ENCODE results near the gene TMEM121.

TMEM121 gene

GRCh38 chr14:105480199-105480746 lies 46.1 kb upstream of the TMEM121 start:
- no peak for DNase-seq (ENCODE audit: low read depth)
- H3K4me3 ChIP-seq (ENCODE audit: low read depth, low read length), result no peak overlapping the region
- TF ChIP-seq, protein P1, sequence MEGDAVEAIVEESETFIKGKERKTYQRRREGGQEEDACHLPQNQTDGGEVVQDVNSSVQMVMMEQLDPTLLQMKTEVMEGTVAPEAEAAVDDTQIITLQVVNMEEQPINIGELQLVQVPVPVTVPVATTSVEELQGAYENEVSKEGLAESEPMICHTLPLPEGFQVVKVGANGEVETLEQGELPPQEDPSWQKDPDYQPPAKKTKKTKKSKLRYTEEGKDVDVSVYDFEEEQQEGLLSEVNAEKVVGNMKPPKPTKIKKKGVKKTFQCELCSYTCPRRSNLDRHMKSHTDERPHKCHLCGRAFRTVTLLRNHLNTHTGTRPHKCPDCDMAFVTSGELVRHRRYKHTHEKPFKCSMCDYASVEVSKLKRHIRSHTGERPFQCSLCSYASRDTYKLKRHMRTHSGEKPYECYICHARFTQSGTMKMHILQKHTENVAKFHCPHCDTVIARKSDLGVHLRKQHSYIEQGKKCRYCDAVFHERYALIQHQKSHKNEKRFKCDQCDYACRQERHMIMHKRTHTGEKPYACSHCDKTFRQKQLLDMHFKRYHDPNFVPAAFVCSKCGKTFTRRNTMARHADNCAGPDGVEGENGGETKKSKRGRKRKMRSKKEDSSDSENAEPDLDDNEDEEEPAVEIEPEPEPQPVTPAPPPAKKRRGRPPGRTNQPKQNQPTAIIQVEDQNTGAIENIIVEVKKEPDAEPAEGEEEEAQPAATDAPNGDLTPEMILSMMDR (conservative IDR thresholded peaks at IDR 0.05; ENCODE audit: low read depth, low read length), result no peak

DNA sequence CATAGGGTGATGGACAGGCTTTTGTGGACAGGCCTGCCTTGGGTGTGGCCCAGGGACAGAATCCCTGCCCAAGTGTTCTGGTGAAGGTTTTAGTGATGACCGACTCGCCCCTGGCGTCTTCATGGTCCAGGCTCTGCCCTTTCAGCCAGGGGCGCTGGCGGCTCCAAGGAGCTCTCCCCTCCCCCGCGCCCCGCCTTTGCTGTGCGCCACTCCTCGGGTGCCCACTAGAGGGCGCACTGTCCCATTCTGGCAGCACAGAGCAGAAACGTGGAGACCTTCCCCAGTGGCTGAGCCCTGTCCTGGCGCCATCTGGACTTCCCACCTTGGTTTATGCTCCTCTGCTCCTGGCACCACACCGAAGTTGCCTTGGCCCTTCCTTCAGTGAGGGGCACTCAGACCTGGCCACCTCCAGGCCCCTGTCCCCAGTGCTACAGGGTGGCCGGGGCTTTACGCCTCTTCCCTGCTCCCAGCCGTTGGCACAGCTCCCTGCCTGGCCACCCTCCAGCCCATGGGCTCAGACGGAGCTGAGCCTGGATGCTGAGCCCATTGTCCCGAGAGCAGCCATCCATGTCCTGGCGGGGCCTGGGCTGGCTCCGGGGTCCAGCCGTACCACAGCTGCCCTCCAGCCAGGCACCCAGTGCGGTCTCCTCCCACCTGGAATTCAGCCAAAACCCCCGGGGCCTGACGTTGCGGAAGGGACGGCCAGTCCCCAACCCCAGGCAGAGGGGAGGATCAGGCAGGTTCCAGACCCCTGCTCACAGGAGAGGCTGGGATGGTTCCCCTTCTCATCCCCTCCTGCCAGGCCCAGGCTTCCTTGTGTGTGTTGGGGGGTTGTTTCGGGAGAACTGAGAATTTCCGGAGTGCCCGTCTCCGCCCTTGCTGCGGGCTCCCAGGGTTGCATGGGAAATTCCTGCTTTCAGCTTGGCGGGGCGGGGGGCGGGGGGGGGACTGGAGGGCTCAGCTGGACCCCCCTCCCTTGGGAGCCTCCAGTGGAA lies 45.3 kb upstream of the TMEM121 start:
- peak; percentile 88 for DNase-seq (ENCODE audit: low read depth)
- H3K4me3 ChIP-seq (ENCODE audit: low read depth, low read length), result peak overlapping the region; percentile 59
- TF ChIP-seq, protein P1 (conservative IDR thresholded peaks at IDR 0.05; ENCODE audit: low read depth, low read length), result peak; percentile 95

DNA sequence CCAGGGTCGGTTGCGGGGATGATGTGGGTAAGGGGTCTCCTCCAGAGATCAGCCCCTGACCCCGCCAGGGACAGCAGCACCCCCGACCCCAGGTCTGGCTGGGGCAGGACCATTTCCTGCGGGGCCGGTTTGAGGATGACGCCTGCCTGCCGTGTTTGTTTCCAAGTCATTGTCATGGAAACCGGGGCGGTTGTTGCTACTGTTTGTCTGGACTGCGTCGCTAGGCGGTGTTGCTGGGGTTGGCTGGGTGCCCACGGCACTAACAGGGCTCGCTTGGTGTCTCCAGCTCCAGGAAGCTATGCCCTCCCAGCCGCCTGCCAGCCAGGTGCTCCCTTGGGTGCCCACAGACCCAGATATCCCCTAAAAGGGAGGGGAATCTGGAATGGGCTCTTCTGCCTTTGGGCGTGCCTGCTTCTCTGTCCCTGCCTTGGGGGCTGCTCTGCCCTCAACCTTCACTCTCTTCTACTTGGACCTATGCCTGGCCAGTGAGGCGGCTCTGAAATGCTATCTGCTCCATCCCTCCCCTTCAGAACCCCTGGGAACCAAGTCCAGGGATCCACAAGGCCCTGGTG lies 44.4 kb upstream of the TMEM121 start:
- TF ChIP-seq, protein P1 (conservative IDR thresholded peaks at IDR 0.05; ENCODE audit: low read depth, low read length), result peak; percentile 41
- peak; percentile 99 for DNase-seq (ENCODE audit: low read depth)
- peak overlapping the region; percentile 59 for H3K4me3 ChIP-seq (ENCODE audit: low read depth, low read length)

DNA sequence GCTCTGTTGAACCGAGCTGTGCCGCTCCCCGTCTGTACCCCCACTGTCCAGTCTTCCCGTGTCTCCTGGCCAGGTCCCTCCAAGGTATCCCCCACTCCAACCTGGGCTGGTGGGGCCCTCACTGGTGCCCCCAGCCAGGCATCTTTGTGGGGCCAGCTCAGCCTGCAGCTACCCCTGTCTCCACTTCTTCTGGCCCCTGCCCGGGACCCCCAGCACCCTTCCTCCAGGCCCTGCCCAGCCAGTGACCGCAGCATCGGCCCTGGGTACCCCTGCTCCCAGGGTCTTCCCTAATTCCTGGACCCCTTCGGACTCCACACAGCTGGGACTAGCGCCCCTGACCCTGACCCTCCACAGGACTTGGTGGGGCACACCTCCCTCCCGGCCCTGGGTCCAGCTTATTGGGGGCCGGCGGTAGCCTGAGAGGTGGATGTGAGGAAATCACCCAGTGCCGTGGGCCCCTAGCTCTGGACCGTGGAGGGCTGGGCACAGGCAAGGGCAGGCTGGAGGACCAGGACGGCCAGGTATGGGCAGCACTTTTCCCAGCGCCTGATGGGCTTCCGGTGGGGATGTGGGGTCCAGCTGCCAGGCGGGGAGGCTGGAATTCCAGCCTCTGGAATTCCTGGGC lies 43.8 kb upstream of the TMEM121 start:
- TF ChIP-seq, protein P1 (conservative IDR thresholded peaks at IDR 0.05; ENCODE audit: low read depth, low read length), result no peak
- H3K4me3 ChIP-seq (ENCODE audit: low read depth, low read length), result no peak overlapping the region
- DNase-seq (ENCODE audit: low read depth), result no peak

GRCh38 chr14:105483300-105484068 lies 42.9 kb upstream of the TMEM121 start:
- H3K4me3 ChIP-seq (ENCODE audit: low read depth, low read length), result no peak overlapping the region
- DNase-seq (ENCODE audit: low read depth), result no peak
- TF ChIP-seq, protein P1 (conservative IDR thresholded peaks at IDR 0.05; ENCODE audit: low read depth, low read length), result no peak
